HG03108 (cell line): Measurements from ENCODE around the gene LSP1.
"Not testable (repeated sequence)": the region's sequence is repeated elsewhere in the genome, so short reads cannot be mapped to it uniquely, and the experiment has no call there.

ENCODE experiments used
- ATAC-seq: cut with Tn5 transposase; IDR thresholded peaks from one replicate; pipeline ENCODE4 v1.9.1; 2021; ENCODE audit warnings: moderate library complexity; ENCODE audit not compliant: unreplicated experiment

LSP1 gene

GRCh38 chr11:1852877-1853276, at the start of gene LSP1:
Gene LSP1 (plus strand): TSS chr11:1853084. CDS start chr11:1853145, 61 bp downstream.
- peak; percentile 37 for ATAC-seq

- no peak for ATAC-seq
These were observed 49.6 kb upstream of the LSP1 start for GRCh38 chr11:1803246-1803645.

GRCh38 chr11:1803835-1804519, 48.9 kb upstream of the LSP1 start:
- ATAC-seq = not testable (repeated sequence)

- no peak for ATAC-seq
These were observed 47.4 kb upstream of the LSP1 start for GRCh38 chr11:1805525-1805924.

- ATAC-seq = no peak
These were observed 45.5 kb upstream of the LSP1 start for GRCh38 chr11:1807264-1807995.

GRCh38 chr11:1810761-1811160, 42.1 kb upstream of the LSP1 start:
- no peak for ATAC-seq

GRCh38 chr11:1812274-1812673, 40.6 kb upstream of the LSP1 start:
- no peak for ATAC-seq

GRCh38 chr11:1812801-1813200, 40.1 kb upstream of the LSP1 start:
- ATAC-seq = no peak

GRCh38 chr11:1813356-1813755, 39.5 kb upstream of the LSP1 start:
- ATAC-seq = not testable (repeated sequence)

- ATAC-seq = no peak
These were observed 38.2 kb upstream of the LSP1 start for GRCh38 chr11:1814691-1815090.

GRCh38 chr11:1815311-1815710, 37.6 kb upstream of the LSP1 start:
- no peak for ATAC-seq

GRCh38 chr11:1815751-1816150, 37.1 kb upstream of the LSP1 start:
- ATAC-seq = no peak

GRCh38 chr11:1817000-1817399, 35.9 kb upstream of the LSP1 start:
- no peak for ATAC-seq

GRCh38 chr11:1817511-1817910, 35.4 kb upstream of the LSP1 start:
- ATAC-seq = no peak

GRCh38 chr11:1819074-1819473, 33.8 kb upstream of the LSP1 start:
- no peak for ATAC-seq

- ATAC-seq = no peak
These were observed 32.2 kb upstream of the LSP1 start for GRCh38 chr11:1820463-1821325.

GRCh38 chr11:1821562-1821961, 31.3 kb upstream of the LSP1 start:
- ATAC-seq = no peak

- ATAC-seq = no peak
These were observed 30.1 kb upstream of the LSP1 start for GRCh38 chr11:1822648-1823375.

- ATAC-seq = no peak
These were observed 29.3 kb upstream of the LSP1 start for GRCh38 chr11:1823376-1824220.
